ENCODE data around the gene MTCP1. TPM values are rescaled to one million over a fixed set of nuclear protein-coding genes. Genes with fewer than 3 reads are reported as not detected.

Gene MTCP1
- polyA plus RNA-seq, 1 donor from 2014 or later, result 1.1 TPM

GRCh38 chrX:155070663-155070974, 317 bp downstream of the MTCP1 start:
- Histone ChIP-seq H3K4me2 (ENCODE audit: low read length) (peak overlapping the region; percentile 76), H3K79me2 (replicated peaks; ENCODE audit: insufficient read depth, low read length) (peaks cover 3% of the 10 kb centered on the region), H3K9ac (ENCODE audit: low read length) (peak overlapping the region; percentile 55), H3K27ac (ENCODE audit: low read length) (no peak overlapping the region), H3K9me2 (ENCODE audit: insufficient read depth, low read length) (no peaks in the 10 kb centered on the region), H3K27me3 (ENCODE audit: insufficient read depth, low read depth, low read length) (no peaks in the 10 kb centered on the region), H3K36me3 (ENCODE audit: insufficient read depth, low read length) (no peaks in the 10 kb centered on the region), H3K4me3 (ENCODE audit: low read length) (peak overlapping the region; percentile 71), H3F3A (ENCODE audit: insufficient read depth, low read length, poor library complexity, severe bottlenecking) (no peaks in the 10 kb centered on the region), H3K9me3 (ENCODE audit: low read length) (no peaks in the 10 kb centered on the region), H2AFZ (ENCODE audit: low read depth, low read length) (no peak overlapping the region), H4K20me1 (ENCODE audit: insufficient read depth) (no peaks in the 10 kb centered on the region)
- TF ChIP-seq, protein P1, sequence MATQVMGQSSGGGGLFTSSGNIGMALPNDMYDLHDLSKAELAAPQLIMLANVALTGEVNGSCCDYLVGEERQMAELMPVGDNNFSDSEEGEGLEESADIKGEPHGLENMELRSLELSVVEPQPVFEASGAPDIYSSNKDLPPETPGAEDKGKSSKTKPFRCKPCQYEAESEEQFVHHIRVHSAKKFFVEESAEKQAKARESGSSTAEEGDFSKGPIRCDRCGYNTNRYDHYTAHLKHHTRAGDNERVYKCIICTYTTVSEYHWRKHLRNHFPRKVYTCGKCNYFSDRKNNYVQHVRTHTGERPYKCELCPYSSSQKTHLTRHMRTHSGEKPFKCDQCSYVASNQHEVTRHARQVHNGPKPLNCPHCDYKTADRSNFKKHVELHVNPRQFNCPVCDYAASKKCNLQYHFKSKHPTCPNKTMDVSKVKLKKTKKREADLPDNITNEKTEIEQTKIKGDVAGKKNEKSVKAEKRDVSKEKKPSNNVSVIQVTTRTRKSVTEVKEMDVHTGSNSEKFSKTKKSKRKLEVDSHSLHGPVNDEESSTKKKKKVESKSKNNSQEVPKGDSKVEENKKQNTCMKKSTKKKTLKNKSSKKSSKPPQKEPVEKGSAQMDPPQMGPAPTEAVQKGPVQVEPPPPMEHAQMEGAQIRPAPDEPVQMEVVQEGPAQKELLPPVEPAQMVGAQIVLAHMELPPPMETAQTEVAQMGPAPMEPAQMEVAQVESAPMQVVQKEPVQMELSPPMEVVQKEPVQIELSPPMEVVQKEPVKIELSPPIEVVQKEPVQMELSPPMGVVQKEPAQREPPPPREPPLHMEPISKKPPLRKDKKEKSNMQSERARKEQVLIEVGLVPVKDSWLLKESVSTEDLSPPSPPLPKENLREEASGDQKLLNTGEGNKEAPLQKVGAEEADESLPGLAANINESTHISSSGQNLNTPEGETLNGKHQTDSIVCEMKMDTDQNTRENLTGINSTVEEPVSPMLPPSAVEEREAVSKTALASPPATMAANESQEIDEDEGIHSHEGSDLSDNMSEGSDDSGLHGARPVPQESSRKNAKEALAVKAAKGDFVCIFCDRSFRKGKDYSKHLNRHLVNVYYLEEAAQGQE (IDR thresholded peaks at IDR 0.05; ENCODE audit: borderline replicate concordance), result no peak
- TF ChIP-seq EP300 (conservative IDR thresholded peaks at IDR 0.05; ENCODE audit: poor library complexity, severe bottlenecking), result no peak
- TF ChIP-seq TAF1 (IDR thresholded peaks at IDR 0.05; ENCODE audit: low read depth), result no peak
- TF ChIP-seq MXI1 (conservative IDR thresholded peaks at IDR 0.05; ENCODE audit: poor library complexity, severe bottlenecking), result no peak
- TF ChIP-seq, protein P2, sequence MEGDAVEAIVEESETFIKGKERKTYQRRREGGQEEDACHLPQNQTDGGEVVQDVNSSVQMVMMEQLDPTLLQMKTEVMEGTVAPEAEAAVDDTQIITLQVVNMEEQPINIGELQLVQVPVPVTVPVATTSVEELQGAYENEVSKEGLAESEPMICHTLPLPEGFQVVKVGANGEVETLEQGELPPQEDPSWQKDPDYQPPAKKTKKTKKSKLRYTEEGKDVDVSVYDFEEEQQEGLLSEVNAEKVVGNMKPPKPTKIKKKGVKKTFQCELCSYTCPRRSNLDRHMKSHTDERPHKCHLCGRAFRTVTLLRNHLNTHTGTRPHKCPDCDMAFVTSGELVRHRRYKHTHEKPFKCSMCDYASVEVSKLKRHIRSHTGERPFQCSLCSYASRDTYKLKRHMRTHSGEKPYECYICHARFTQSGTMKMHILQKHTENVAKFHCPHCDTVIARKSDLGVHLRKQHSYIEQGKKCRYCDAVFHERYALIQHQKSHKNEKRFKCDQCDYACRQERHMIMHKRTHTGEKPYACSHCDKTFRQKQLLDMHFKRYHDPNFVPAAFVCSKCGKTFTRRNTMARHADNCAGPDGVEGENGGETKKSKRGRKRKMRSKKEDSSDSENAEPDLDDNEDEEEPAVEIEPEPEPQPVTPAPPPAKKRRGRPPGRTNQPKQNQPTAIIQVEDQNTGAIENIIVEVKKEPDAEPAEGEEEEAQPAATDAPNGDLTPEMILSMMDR (IDR thresholded peaks at IDR 0.05; ENCODE audit: poor library complexity, severe bottlenecking), result no peak
- no peak for TF ChIP-seq SMC3 (conservative IDR thresholded peaks at IDR 0.05; ENCODE audit: poor library complexity)
- no peak for TF ChIP-seq RAD21 (conservative IDR thresholded peaks at IDR 0.05)
- no peak for TF ChIP-seq POLR2AphosphoS5 (IDR thresholded peaks at IDR 0.05)
- no peak for TF ChIP-seq EZH2 (IDR thresholded peaks at IDR 0.05; ENCODE audit: borderline replicate concordance, insufficient read depth, low read length, poor library complexity, severe bottlenecking)

- no peak for TF ChIP-seq TAF1 (IDR thresholded peaks at IDR 0.05; ENCODE audit: low read depth)
- TF ChIP-seq, protein P2 (IDR thresholded peaks at IDR 0.05; ENCODE audit: poor library complexity, severe bottlenecking), result no peak
- Histone ChIP-seq H3K9ac (ENCODE audit: low read length) (peak overlapping the region; percentile 55), H3K27me3 (ENCODE audit: insufficient read depth, low read depth, low read length) (no peaks in the 10 kb centered on the region), H3K4me2 (ENCODE audit: low read length) (no peak overlapping the region), H3F3A (ENCODE audit: insufficient read depth, low read length, poor library complexity, severe bottlenecking) (no peaks in the 10 kb centered on the region), H3K27ac (ENCODE audit: low read length) (no peak overlapping the region), H4K20me1 (ENCODE audit: insufficient read depth) (no peaks in the 10 kb centered on the region), H3K9me3 (ENCODE audit: low read length) (no peaks in the 10 kb centered on the region), H3K36me3 (ENCODE audit: insufficient read depth, low read length) (no peaks in the 10 kb centered on the region), H3K79me2 (replicated peaks; ENCODE audit: insufficient read depth, low read length) (peaks cover 3% of the 10 kb centered on the region), H2AFZ (ENCODE audit: low read depth, low read length) (no peak overlapping the region), H3K9me2 (ENCODE audit: insufficient read depth, low read length) (no peaks in the 10 kb centered on the region), H3K4me3 (ENCODE audit: low read length) (peak overlapping the region; percentile 71)
Measured at GRCh38 chrX:155070038-155070437, 898 bp downstream of the MTCP1 start.

Measured in neural cell (in vitro differentiated cells).